GM12873 (cell line): ENCODE measurements around the gene KRTAP5-8.
"Not testable (repeated sequence)": the region's sequence is repeated elsewhere in the genome, so short reads cannot be mapped to it uniquely, and the experiment has no call there.

Source experiments
- TF ChIP-seq, protein P1 (sequence below): IDR thresholded peaks from 2 replicates; pipeline ENCODE4 v1.5.1; 2012; ENCODE audit warnings: low read depth, mild to moderate bottlenecking, moderate library complexity, low read length, control low read depth; ENCODE audit not compliant: insufficient read depth; ENCODE audit errors: missing control alignments

The KRTAP5-8 gene, protein sequence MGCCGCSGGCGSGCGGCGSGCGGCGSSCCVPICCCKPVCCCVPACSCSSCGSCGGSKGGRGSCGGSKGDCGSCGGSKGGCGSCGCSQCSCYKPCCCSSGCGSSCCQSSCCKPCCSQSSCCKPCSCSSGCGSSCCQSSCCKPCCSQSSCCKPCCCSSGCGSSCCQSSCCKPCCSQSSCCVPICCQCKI

GRCh38 chr11:71537977-71538665 is at the start of gene KRTAP5-8:
TSS of gene KRTAP5-8 (plus strand) at chr11:71538025. CDS start at chr11:71538056, 31 bp downstream.
- TF ChIP-seq, protein P1, sequence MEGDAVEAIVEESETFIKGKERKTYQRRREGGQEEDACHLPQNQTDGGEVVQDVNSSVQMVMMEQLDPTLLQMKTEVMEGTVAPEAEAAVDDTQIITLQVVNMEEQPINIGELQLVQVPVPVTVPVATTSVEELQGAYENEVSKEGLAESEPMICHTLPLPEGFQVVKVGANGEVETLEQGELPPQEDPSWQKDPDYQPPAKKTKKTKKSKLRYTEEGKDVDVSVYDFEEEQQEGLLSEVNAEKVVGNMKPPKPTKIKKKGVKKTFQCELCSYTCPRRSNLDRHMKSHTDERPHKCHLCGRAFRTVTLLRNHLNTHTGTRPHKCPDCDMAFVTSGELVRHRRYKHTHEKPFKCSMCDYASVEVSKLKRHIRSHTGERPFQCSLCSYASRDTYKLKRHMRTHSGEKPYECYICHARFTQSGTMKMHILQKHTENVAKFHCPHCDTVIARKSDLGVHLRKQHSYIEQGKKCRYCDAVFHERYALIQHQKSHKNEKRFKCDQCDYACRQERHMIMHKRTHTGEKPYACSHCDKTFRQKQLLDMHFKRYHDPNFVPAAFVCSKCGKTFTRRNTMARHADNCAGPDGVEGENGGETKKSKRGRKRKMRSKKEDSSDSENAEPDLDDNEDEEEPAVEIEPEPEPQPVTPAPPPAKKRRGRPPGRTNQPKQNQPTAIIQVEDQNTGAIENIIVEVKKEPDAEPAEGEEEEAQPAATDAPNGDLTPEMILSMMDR: not testable (repeated sequence)

GRCh38 chr11:71488681-71489270 is 49.0 kb upstream of the KRTAP5-8 start:
- TF ChIP-seq, protein P1: no peak

- TF ChIP-seq, protein P1: no peak
Measured at GRCh38 chr11:71489311-71490043, 48.3 kb upstream of the KRTAP5-8 start.

- TF ChIP-seq, protein P1: no peak
Measured at GRCh38 chr11:71490044-71490730, 47.6 kb upstream of the KRTAP5-8 start.

DNA sequence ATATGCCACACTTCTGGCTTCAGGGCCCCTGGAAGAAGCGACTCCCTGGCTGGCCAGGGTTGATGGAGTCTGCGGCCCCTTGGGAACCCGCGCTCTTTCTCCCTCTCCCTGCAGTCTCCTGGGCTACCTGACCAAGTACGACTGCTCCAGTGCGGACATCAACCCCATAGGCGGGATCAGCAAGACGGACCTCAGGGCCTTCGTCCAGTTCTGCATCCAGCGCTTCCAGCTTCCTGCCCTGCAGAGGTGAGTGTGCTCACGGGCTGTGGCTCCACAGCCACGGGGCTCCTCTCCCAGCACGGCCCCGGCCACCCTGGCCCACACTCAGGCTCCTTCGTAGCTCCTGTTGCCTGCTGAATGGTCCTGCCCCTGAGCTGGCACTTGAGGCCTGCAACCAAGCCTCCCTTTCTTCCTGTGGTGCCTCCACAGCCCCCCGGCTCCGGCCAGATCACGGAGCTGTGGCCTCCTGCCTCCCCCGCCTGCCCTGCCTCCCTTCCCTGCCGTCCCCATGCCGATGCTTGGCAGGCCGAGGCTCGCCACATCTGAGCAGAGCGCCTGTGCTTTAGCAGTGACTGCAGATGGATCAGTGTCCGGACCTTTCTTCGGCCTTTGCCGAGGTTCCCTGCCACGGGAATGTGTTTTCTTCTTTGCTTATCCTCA is 47.0 kb upstream of the KRTAP5-8 start:
- TF ChIP-seq, protein P1: no peak

DNA sequence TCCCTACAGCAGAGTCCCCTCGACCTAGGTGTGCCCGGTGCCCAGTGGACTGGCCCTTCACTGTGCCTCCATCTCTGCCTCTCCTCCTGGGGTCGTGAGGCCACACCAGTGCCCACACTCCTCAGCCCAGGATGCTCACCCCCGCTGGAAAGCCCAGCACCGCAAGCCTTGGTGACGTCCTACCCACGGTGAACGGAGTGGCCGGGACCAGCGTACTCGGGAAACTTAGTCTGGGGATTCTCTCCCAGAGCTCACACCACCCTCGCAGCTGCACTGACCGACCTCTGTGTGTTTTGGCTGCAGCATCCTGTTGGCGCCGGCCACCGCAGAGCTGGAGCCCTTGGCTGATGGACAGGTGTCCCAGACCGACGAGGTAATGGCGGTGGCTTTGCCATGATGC is 46.3 kb upstream of the KRTAP5-8 start:
- TF ChIP-seq, protein P1: no peak
